ENCODE data around the gene SCYGR2.
"Not testable (repeated sequence)": the region's sequence is repeated elsewhere in the genome, so short reads cannot be mapped to it uniquely, and the experiment has no call there.

Gene SCYGR2, protein sequence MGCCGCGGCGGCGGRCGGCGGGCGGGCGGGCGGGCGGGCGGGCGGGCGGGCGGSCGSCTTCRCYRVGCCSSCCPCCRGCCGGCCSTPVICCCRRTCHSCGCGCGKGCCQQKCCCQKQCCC

DNA sequence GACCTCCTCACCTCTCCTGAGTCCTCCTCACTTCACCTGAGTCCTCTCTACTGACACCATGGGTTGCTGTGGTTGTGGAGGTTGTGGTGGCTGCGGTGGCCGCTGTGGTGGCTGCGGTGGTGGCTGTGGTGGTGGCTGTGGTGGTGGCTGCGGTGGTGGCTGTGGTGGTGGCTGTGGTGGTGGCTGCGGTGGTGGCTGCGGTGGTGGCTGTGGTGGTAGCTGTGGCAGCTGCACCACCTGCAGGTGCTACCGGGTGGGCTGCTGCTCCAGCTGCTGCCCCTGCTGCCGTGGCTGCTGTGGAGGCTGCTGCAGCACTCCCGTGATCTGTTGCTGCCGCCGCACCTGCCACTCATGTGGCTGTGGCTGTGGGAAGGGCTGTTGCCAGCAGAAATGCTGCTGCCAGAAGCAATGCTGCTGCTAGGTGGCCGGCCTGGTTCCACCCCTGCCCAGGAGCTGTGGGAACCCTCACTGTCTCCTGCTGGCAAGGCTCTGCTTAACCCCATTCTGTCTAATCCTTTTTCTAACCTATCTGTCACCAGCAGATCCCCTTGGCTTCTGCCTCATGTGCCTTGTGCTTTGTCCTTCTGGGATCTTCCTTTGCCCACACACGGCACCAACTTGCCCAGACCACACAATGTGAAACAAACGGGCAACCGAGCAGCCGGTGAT, at the start of gene SCYGR2:
TSS of gene SCYGR2 (plus strand) at position 59 of the 669 bp plus-strand sequence. CDS start at position 59, 0 bp downstream.
- not testable (repeated sequence) for H3K4me1 Mint-ChIP-seq (ENCODE audit: low read depth); H3K9me3 Mint-ChIP-seq (ENCODE audit: low read depth); H3K4me3 Mint-ChIP-seq; H3K27ac Mint-ChIP-seq; H3K36me3 Mint-ChIP-seq
- H3K27me3 Mint-ChIP-seq, result peaks cover 21% of the 10 kb centered on the region

DNA sequence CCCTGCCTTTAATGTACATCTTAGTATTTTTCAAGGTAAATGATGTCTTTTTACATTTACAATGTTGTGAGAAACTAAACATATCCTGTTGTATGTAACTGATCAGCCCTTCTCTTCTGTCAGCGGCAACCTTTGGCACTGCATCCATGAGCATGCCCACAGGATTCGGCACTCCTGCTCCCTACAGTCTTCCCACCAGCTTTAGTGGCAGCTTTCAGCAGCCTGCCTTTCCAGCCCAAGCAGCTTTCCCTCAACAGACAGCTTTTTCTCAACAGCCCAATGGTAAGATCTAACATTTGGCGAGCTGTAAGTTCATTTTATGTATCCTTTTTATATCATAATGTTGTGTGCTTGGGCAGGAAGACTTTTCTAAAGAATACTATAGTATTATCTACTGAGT, 46.9 kb upstream of the SCYGR2 start:
- no peak overlapping the region for H3K4me3 Mint-ChIP-seq
- H3K27ac Mint-ChIP-seq, result no peak overlapping the region
- no peaks in the 10 kb centered on the region for H3K27me3 Mint-ChIP-seq
- H3K4me1 Mint-ChIP-seq (ENCODE audit: low read depth), result no peaks in the 10 kb centered on the region
- peaks cover 3% of the 10 kb centered on the region for H3K36me3 Mint-ChIP-seq
- no peaks in the 10 kb centered on the region for H3K9me3 Mint-ChIP-seq (ENCODE audit: low read depth)

DNA sequence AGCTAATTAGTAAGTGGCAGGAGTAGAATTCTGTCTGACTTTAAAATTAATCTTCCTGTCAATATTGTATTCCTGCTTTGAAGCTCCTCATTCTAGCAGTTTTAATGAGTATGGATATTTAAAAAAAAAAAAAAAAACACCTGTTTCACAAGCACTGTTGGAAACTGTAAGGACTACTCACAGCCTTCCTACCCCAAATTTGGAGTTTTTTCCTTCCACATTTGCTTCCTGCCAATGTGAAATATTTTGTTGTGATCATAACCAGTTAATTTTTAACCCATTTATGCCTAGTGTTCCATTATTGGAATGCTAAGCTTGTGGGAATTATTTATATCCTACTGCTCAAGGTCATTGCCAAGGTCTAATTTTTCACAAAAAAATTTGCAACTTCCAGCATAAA, 36.1 kb upstream of the SCYGR2 start:
- peaks cover 5% of the 10 kb centered on the region for H3K4me1 Mint-ChIP-seq (ENCODE audit: low read depth)
- peaks cover 7% of the 10 kb centered on the region for H3K36me3 Mint-ChIP-seq
- H3K27me3 Mint-ChIP-seq, result no peaks in the 10 kb centered on the region
- H3K27ac Mint-ChIP-seq, result no peak overlapping the region
- no peak overlapping the region for H3K4me3 Mint-ChIP-seq
- H3K9me3 Mint-ChIP-seq (ENCODE audit: low read depth), result no peaks in the 10 kb centered on the region

DNA sequence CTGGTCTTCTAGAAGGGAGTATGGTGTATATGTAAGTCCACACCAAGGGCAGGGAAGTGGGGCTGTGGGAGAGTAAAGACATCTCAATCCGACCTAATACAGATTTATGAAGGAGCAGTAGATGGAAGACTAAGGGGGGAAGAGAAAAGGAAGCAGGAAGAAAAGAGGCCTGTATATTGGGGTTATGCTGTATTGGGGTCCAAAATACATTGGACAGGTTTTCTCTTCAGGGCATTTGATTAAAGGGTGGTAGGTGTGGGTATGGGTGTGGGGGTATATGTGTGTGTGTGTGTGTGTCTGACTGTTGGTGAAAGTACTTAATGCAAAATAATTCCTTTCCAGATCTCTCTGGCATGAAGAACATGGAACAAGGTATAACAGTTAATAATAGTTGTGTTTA, 33.6 kb upstream of the SCYGR2 start:
- Mint-ChIP-seq H3K4me1 (ENCODE audit: low read depth) (peaks cover 5% of the 10 kb centered on the region), H3K27me3 (no peaks in the 10 kb centered on the region), H3K36me3 (peaks cover 3% of the 10 kb centered on the region), H3K4me3 (no peak overlapping the region), H3K9me3 (ENCODE audit: low read depth) (no peaks in the 10 kb centered on the region), H3K27ac (peak overlapping the region; percentile 30)

DNA sequence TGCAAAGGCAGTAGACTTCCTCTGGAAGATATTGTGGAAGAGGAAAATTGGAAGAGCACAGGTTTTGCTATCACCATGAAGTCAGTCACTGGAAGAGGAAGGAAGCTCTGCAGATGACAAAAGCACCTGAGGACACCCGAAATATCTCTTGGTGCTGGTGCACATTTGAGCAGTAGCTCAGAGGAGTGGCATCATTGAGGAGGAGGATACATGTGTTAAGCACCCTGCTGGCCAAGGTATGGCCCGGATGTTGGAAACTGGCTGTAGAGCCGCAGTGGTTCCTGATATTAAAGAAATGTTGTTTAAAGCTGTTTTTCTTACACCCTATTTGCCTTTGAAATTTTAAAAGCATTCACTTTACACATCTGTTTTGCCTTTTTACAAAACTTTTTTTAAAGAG, 32.7 kb upstream of the SCYGR2 start:
- Mint-ChIP-seq H3K27ac (peak overlapping the region; percentile 58), H3K9me3 (ENCODE audit: low read depth) (no peaks in the 10 kb centered on the region), H3K36me3 (peaks cover 3% of the 10 kb centered on the region), H3K4me1 (ENCODE audit: low read depth) (peaks cover 8% of the 10 kb centered on the region), H3K4me3 (no peak overlapping the region), H3K27me3 (no peaks in the 10 kb centered on the region)

DNA sequence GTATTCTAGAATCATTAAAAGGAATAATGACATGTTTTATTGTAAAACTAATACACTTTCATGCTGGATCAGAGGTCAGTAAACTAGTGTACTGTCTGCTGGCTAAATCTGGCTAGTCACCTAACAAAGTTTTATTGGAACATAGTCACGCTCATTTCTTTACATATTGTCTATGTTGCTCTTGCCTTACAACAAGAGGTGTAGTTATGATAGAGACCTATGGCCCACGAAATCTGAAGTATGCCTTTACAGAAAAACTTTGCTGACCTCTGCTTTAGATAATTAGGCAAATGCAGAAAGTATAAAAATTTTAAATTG, 29.9 kb upstream of the SCYGR2 start:
- Mint-ChIP-seq H3K4me3 (no peak overlapping the region), H3K27me3 (no peaks in the 10 kb centered on the region), H3K9me3 (ENCODE audit: low read depth) (no peaks in the 10 kb centered on the region), H3K36me3 (no peaks in the 10 kb centered on the region), H3K27ac (no peak overlapping the region), H3K4me1 (ENCODE audit: low read depth) (peaks cover 10% of the 10 kb centered on the region)

DNA sequence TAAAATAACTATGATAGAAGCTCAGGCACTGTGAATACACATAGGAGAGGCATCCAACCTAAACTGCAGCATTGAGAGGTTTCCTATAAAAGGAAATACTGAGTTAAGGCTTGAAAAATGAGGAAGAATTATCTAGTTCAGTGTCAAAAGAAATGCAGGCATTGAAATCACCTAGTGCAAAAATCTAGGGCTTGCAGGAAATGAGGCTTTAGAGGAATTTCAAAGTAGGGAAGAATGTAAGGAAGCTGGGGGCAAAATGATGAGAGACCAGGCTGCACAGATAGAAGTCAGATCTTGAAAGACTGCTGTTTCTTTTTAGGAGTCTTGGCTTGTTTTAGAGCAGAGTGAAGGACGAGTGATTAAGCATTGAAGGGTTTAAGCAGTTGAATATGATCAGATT, 28.1 kb upstream of the SCYGR2 start:
- Mint-ChIP-seq H3K9me3 (ENCODE audit: low read depth) (no peaks in the 10 kb centered on the region), H3K4me1 (ENCODE audit: low read depth) (peaks cover 10% of the 10 kb centered on the region), H3K27ac (peak overlapping the region; percentile 50), H3K36me3 (no peaks in the 10 kb centered on the region), H3K4me3 (no peak overlapping the region), H3K27me3 (no peaks in the 10 kb centered on the region)

DNA sequence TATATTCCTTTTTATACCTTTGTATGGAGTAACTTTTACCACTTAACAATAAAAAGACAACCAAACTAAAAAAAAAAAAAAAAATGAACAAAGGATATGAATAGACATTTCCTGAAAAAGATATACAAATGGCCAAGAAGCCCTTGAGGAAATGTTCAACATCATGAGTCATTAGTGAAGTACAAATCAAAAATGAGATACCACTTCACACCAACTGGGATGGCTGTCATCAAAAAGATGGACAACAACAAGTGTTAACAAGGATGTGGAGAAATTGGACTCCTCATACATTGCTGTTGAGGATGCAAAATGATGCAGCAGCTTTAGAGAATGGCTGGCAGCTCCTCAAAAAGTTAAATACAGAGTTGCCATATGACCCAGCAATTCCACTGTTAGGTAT, 22.6 kb upstream of the SCYGR2 start:
- H3K27ac Mint-ChIP-seq, result no peak overlapping the region
- peaks cover under 1% of the 10 kb centered on the region for H3K36me3 Mint-ChIP-seq
- peaks cover 6% of the 10 kb centered on the region for H3K27me3 Mint-ChIP-seq
- H3K9me3 Mint-ChIP-seq (ENCODE audit: low read depth), result no peaks in the 10 kb centered on the region
- no peak overlapping the region for H3K4me3 Mint-ChIP-seq
- peaks cover 2% of the 10 kb centered on the region for H3K4me1 Mint-ChIP-seq (ENCODE audit: low read depth)

DNA sequence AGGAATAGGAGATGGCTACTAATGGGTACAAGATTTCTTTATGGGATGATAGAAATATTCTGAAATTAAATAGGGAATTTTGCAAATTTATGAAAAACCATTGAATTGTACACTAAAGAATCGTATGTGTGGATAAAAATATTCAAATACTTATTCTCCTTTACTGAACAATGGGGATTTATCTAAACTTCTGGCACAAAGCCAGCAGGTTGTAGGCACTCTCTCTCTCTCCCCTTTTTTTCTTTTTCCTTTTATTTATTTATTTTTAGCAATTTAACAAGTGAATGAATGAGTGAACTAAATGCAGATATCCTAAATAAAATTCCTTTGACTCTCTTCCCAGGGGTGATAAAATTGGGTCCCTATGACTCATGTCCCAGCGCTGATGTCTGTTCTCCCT, 21.9 kb upstream of the SCYGR2 start:
- Mint-ChIP-seq H3K27me3 (peaks cover 10% of the 10 kb centered on the region), H3K27ac (no peak overlapping the region), H3K4me3 (no peak overlapping the region), H3K4me1 (ENCODE audit: low read depth) (no peaks in the 10 kb centered on the region), H3K36me3 (peaks cover 3% of the 10 kb centered on the region), H3K9me3 (ENCODE audit: low read depth) (peaks cover 2% of the 10 kb centered on the region)

DNA sequence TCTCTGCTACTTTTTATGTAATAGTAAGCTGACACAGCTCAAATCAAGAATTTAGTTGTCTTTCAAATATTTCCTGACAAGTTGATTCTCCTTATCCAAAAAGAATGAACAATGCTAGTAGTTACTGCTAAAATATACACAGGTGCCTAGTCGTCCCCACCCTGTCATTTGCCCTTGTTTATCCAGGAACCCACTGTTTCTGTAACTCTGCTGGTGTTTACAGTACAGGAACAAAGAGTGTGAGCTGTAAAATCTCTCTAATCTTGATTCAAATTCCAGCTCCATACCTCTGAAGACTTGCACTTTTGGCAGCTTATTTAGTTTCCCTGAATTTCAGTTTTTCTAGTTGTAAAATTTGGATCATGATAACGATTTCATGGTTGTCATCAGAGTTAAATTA, 21.1 kb upstream of the SCYGR2 start:
- H3K9me3 Mint-ChIP-seq (ENCODE audit: low read depth), result peaks cover 8% of the 10 kb centered on the region
- no peak overlapping the region for H3K27ac Mint-ChIP-seq
- H3K27me3 Mint-ChIP-seq, result peaks cover 16% of the 10 kb centered on the region
- H3K36me3 Mint-ChIP-seq, result peaks cover 9% of the 10 kb centered on the region
- no peaks in the 10 kb centered on the region for H3K4me1 Mint-ChIP-seq (ENCODE audit: low read depth)
- H3K4me3 Mint-ChIP-seq, result no peak overlapping the region

DNA sequence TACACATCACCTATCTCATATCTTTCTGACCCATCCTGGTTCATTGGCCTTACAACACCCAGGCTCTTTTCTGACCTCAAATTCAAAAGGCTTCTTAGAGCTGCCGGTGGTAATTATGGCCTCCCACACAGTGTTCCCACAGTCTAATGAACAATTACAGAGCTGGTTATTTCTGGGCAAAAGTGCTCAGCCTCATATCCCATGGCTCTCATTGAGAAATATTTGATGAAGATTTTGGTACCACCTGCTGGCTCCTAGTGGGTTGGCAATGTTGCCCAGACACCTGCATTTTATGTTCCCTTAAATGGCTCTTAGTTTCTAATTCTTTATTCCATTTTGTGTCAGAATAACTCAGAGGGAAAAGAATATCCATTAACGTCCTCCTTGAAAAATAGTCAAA, 20.1 kb upstream of the SCYGR2 start:
- Mint-ChIP-seq H3K36me3 (peaks cover 12% of the 10 kb centered on the region), H3K27ac (no peak overlapping the region), H3K4me1 (ENCODE audit: low read depth) (no peaks in the 10 kb centered on the region), H3K4me3 (no peak overlapping the region), H3K9me3 (ENCODE audit: low read depth) (peaks cover 12% of the 10 kb centered on the region), H3K27me3 (peaks cover 19% of the 10 kb centered on the region)

DNA sequence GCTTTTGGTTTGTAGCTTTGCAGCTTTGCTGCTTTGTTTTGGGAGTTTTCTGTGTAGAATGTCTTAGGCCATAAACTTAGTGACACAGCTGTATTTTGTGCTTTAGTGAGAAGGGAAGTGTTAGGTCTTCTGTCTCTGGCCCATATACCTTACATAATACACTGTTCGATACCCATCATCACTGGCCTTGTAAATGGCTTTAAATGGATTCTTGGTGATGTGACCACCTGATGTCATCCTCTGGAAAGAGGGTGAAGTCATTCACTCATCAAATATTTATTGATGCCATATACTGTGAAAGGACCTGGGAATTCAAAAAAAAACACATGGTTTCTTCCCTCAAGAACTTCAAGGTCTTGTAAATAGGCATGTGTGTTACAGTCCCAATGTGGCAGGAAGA, 18.9 kb upstream of the SCYGR2 start:
- Mint-ChIP-seq H3K36me3 (peaks cover 12% of the 10 kb centered on the region), H3K9me3 (ENCODE audit: low read depth) (peaks cover 12% of the 10 kb centered on the region), H3K27ac (no peak overlapping the region), H3K27me3 (peaks cover 26% of the 10 kb centered on the region), H3K4me1 (ENCODE audit: low read depth) (no peaks in the 10 kb centered on the region), H3K4me3 (no peak overlapping the region)

DNA sequence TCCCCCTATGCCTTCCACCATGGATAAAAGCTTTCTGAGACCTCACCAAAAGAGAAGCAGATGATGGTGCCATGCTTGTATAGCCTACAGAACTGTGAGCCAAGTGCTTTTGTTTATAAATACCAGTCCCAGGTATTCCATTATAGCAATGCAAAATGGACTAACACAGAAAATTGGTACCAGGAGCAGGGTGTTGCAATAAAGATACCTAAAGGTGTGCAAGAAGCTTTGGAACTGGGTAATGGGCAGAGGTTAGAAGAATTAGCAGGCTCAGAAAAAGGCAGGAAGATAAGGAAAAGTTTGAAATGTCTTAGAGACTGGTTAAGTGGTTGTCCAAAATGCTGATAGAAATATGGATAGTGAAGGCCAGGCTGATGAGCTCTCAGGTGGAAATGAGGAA, 16.3 kb upstream of the SCYGR2 start:
- no peak overlapping the region for H3K27ac Mint-ChIP-seq
- no peaks in the 10 kb centered on the region for H3K4me1 Mint-ChIP-seq (ENCODE audit: low read depth)
- H3K36me3 Mint-ChIP-seq, result peaks cover 12% of the 10 kb centered on the region
- no peak overlapping the region for H3K4me3 Mint-ChIP-seq
- H3K27me3 Mint-ChIP-seq, result peaks cover 29% of the 10 kb centered on the region
- H3K9me3 Mint-ChIP-seq (ENCODE audit: low read depth), result peaks cover 12% of the 10 kb centered on the region

DNA sequence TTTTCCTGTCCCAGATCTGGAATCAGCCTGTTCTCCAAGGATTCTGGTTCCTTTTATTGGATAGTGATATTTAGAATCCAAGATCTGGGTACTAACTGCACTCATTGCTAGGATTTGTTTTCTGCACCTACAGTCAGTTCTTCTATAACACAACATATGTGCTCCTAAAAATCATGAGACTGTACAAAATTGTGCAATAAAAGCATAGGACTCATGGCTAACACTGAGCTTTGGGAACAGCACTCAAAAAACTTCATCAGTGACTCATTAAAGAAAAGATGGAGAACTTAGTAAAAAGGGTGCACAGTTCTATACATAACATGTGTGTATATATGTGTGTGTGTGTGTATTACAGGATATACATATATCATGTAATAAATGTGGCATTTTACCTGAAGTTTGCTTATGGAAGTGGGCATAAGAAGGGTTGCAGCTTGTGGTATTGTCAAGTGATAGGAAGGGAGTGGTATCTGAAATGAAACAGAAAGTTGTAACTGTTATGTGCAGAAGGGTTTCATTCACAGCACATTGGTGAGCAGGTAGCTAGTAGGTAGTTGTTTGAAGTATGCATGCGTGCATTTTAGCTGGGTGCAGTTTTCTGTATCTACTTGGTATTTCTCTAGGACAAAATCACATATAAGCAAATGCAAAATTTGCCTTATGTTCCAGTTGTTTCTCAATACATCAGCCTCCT, 5.9 kb upstream of the SCYGR2 start:
- no peaks in the 10 kb centered on the region for H3K4me1 Mint-ChIP-seq (ENCODE audit: low read depth)
- H3K27me3 Mint-ChIP-seq, result peaks cover 31% of the 10 kb centered on the region
- peaks cover 4% of the 10 kb centered on the region for H3K36me3 Mint-ChIP-seq
- H3K9me3 Mint-ChIP-seq (ENCODE audit: low read depth), result no peaks in the 10 kb centered on the region
- H3K4me3 Mint-ChIP-seq, result no peak overlapping the region
- no peak overlapping the region for H3K27ac Mint-ChIP-seq

DNA sequence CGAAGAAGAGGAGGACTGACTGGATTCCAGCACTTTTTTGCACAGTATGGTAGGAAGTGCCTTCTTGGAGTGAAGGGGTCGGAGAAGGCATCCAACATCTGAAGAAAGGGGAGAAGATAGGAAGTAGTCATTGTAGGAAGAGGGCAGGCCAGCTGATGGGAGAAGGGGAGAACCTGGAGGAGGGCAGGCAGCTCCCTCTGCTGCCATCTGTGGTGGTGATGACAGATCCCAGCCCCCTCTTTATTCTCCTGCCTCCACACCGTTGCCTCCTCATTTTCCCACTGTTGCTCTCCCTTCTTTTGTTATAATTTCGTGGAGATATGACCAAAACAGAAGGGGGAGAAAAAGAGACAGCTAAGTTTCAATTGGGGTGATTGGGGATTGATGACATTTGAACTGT, 2.9 kb upstream of the SCYGR2 start:
- no peak overlapping the region for H3K27ac Mint-ChIP-seq
- H3K27me3 Mint-ChIP-seq, result peaks cover 26% of the 10 kb centered on the region
- H3K36me3 Mint-ChIP-seq, result peaks cover 2% of the 10 kb centered on the region
- H3K4me1 Mint-ChIP-seq (ENCODE audit: low read depth), result no peaks in the 10 kb centered on the region
- no peaks in the 10 kb centered on the region for H3K9me3 Mint-ChIP-seq (ENCODE audit: low read depth)
- H3K4me3 Mint-ChIP-seq, result no peak overlapping the region

DNA sequence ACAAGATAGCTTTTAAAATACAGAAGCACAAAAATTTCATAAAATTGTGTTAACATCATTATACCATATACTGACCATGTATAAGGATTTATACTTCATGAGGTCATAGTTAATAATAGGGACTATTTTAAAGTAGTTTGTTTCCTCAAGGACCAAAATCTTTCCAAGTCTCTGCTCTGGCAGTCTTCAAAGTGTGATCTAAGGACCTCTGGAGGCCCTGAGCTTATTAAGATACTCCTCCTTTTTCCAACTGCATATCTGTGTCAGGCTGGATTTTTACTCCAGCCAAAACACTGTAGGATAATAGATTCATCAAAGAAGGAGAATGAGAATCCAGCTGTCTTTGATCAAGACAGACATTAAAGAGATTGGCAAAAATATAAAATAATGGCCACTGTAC, 1.7 kb upstream of the SCYGR2 start:
- no peaks in the 10 kb centered on the region for H3K9me3 Mint-ChIP-seq (ENCODE audit: low read depth)
- peaks cover 27% of the 10 kb centered on the region for H3K27me3 Mint-ChIP-seq
- no peak overlapping the region for H3K4me3 Mint-ChIP-seq
- H3K4me1 Mint-ChIP-seq (ENCODE audit: low read depth), result no peaks in the 10 kb centered on the region
- H3K27ac Mint-ChIP-seq, result no peak overlapping the region
- no peaks in the 10 kb centered on the region for H3K36me3 Mint-ChIP-seq
